GM21576 (cell line): Measurements from ENCODE around the gene BRD7.

ENCODE experiments used
- ATAC-seq: cut with Tn5 transposase; IDR thresholded peaks from one replicate; pipeline ENCODE4 v1.9.1; 2021; ENCODE audit warnings: mild to moderate bottlenecking, moderate library complexity; ENCODE audit not compliant: unreplicated experiment

The BRD7 gene

DNA sequence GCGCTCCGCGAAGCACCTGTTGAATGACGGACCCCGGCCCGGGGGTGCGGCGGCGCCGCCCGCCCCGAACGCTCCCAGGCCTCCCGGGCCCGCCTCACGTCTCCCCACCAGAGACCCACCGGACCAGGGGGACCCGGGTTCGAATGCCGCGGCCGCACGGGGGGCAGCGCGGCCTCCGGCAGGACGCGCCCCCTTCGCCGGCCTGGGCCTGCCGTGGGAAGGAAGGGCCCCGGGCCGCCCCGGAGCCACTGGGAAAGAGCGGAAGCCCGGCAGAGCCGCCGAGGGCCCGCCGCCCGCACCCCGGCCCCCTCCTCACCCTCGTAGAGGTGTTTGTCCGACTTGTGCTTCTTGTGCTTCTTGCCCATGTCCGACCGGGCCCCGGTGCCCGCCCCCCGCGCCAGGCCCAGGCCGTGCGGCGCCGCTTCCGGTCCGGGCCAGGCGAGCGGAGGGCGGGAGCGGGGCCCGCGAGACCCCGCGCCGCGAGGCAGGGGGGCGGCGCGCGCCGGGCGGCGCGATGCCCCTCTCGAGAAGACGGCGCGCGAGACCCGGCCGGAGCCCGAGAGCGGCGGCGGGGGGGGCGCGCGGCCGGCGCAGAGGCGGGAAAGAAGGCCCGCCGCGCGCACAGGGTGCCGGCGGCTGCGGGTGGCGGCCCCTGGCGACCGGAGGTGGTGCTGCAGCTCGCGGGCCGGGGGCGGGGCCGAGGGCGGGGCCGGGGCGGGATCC lies at the start of gene BRD7:
TSS of gene BRD7 (minus strand) at position 579 of the 723 bp plus-strand sequence. CDS start at position 365, 214 bp downstream.
- peak; percentile 65 for ATAC-seq

DNA sequence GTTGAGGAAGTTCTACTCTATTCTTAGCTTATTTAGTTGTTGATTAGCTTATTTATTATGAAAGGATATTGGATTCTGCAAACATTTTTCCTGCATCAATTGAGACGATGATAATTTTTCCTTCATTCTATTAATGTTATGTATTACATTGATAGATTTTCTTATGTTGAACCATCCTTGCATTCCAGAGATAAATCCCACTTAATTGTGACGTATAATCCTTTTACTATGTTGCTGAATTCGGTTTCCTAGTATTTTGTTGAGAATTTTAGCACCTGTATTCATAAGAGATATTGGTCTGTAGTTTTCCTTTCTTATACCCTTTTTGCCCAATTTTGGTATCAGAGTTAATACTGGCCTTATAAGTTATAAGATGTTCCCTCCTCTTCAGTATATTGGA lies 47.6 kb upstream of the BRD7 start:
- ATAC-seq = no peak

DNA sequence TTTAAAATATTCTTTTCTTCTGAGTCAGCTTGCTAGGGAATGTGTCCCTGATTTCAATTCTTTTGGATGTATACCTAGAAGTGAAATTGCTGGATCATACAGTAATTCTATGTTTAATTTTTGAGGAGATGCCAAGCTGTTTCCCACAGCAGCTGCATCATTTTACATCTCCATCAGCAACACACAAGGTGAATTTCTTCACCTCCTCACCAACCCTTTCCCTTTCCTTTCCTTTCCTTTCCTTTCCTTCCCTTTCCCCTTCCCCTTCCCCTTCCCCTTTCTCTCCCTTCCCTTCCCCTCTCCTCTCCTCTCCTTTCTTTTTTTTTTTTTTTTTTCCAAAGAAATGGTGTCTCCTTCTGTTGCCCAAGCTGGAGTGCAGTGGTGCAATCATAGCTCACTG lies 45.4 kb upstream of the BRD7 start:
- ATAC-seq = no peak

DNA sequence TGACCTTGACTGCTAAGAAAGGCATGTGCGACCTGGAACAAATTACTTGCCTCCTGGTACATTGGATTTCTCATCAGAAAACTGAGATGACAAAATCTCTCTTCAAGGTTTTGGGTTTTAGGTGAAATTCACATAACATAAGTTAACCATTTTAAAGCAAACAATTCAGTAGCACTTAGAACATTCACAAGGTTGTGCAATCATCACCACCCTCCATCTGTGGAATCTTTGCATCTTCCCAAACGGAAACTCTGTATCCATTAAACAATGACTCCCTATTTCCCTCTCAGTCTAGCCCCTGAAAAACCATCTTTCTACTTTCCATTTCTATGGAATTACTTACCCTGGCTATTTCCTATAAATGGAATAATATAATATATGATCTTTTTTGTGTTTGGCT lies 42.2 kb upstream of the BRD7 start:
- ATAC-seq = no peak

DNA sequence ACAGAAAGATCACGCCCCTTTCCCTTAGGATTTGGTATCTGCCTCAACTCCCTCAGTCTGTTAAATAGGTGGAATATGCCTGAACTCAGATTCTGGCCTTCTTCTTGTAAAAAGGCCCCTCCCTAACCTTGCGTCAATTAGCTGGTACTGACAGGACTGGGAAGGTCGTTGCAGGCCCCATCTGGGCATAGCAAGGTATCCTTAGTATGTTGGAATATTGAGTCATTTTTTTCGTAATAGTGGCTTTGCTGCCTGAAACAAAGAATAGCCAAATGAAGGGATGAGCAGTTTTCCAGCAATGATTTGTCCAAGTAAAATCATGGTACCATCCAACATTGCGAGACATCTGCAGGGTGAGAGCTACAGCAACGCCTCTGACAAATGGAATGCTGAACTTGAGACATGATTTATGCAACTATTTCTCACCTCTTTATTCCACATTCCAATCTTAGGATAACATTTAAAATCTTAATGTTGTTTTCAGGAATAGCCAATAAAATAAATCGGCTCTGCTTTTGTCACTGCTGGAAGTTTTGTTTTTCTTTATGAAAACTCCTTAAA lies 39.3 kb upstream of the BRD7 start:
- ATAC-seq = no peak

DNA sequence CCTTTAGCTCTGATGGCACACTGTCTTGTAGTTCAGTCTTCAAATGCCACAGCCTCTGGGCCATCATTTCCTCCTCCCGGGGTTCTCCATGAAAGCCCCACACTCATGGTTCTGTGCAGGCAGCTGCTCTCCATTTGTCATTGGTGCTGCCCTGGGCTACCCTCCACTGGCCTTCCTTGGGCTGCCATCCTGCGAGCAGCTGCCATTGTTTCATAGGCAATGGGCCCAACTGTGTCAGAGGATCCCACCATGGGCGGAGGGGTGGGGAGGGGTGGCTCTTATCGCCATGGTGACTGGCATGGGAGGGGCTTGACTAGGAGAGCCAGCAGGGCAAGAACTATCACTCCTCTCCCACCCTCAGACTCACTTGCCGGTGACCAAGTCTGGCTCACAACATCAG lies 38.6 kb upstream of the BRD7 start:
- no peak for ATAC-seq

DNA sequence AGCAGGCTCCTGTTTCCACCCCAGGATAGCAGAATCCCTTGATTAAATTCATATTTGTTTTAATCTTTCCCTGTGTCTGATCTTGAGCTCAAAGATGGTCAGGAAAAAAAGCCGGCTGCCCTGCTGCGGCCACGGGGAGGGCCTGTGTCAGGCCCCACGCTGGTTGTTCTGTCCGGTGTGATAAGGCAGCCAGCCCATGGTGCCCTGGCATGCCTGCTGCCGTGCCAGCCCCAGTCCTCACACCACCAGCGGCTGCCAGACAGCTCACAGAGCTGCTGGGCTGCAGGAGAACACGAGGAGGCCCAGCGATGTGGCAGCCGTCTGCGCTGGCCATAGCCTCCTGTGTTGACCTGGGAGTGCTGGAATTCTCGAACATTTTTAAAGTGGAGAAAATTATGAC lies 34.7 kb upstream of the BRD7 start:
- no peak for ATAC-seq

DNA sequence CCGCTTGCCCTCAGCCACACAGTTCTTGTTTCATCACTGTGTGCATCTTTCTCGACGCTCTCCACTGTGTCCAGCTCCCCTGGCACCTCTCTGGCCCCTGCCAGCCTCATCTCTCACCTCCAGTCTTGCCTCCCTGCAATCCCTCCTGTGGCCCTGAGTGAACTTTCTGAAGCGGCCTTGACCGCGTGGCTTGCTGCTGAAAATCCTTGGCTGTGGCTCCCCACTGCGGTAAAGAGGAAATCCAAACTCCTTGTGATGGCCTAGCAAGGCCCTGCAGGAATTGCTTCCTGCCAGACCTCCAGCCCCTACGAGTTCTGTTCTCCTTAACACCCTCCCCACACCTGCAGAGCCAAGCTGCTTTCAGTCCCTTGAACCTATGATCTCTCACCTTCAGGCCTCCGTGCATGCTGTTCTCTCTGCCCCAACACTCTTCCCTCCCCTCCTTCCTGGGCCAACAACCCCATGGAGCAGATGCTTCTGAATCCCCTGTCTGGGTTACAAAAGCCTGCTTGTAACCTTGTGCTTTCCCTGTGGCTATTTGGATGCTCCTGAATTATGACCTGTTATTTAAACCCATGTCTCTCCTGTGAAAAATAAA lies 33.6 kb upstream of the BRD7 start:
- ATAC-seq = no peak

DNA sequence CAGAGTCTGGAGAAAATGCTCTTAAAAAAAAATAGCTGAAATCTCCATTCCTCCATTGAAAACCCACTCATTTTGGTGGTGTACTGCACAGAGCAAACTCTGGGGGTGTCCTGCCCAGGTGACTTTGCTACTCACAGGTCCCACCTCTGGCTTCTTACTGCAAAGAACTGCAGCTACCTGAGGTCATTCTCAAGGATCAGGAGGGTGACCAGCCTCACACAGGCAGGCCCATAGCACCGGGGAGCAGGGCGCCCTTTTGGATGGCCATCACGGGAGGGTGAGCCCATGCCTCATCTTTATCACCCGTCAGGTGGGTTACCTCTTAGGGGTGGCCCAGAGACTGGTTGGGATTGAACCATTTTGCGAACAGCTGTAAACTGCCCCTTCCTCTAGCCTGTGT lies 32.6 kb upstream of the BRD7 start:
- no peak for ATAC-seq

DNA sequence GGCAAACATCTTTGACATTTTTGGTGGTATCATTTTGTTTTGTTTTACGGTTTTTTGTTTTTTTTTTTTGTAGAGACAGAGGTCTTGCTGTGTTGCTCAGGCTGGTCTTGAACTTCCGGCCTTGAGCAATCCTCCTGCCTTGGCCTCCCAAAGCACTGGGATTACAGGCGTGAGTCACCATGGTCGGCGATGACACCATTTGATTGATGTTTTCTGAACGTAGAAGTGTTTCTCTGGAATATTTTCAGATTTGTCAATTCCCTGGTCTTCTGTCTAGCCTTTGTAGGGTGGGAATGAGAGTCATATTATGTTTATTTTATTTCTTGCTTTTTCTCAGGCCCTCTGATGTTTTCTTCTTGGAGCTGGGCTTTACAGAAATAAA lies 32.2 kb upstream of the BRD7 start:
- ATAC-seq = no peak

DNA sequence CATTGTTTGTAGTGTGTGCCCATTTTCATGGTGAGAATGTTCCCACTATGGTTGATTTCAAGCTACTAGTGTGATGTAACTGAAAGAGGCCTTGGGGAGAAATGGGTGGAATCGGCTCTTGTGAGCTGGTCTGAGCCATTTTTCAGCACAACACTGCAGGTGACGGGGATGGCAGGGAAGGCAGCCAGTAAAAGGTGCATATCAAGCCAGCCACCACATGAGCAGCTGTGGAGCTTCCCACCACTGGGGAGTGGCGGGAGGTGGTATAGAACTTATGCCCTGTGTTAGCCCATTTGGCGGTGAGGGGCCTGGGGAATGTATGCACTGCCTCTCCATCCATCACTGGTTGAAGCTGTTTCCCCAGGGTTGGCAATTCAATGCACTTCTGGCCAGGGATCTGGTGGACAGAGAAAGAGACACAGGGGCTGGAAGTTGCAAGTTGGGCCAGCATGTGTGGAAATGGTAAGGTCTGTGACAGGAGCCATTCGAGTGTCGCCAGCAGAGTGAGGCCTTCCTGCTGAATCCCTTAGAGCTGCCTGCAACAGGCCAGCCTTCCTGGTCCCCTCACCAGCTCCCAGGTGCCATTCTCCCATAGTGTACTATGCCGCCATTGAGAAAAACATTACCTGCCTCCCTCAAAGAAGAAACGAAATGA lies 31.7 kb upstream of the BRD7 start:
- no peak for ATAC-seq

DNA sequence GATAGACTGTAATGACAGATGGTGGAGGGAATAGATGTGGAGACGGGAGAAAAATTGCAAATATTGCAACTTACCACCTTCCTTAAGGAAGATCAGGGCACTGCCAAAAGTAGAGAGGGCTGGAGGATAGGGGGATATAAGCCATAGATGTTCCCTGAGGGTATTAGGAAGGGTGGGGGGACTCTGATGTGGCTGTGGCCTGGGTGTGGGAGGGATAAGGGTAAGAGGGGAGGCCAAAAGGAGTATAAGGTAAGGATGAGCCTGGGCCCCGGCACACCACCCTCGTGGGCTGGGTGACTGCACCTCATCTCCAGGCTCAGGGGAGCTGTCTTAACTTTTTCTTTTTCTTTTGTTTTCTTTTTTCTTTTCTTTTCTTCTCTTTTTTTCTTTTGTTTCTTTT lies 30.6 kb upstream of the BRD7 start:
- no peak for ATAC-seq

DNA sequence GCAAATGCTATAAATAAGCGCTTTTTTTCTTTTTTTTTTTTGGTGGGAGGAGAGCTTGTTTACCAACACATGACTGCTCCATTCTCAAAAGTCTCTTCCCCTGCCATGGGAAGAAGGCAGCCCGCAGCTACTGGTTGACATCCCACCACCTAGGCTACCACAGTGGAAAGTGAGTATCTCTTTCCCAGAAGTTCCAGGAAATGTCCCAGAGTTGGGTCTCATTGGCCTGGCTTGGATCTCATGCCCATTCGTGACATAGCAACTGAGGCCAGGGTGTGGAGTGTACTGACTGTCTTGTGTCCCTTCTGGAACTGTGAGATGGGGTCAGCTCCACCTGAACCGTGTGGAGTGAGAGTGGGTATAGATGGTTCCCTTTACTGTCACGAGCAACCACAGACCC lies 29.5 kb upstream of the BRD7 start:
- ATAC-seq = no peak

DNA sequence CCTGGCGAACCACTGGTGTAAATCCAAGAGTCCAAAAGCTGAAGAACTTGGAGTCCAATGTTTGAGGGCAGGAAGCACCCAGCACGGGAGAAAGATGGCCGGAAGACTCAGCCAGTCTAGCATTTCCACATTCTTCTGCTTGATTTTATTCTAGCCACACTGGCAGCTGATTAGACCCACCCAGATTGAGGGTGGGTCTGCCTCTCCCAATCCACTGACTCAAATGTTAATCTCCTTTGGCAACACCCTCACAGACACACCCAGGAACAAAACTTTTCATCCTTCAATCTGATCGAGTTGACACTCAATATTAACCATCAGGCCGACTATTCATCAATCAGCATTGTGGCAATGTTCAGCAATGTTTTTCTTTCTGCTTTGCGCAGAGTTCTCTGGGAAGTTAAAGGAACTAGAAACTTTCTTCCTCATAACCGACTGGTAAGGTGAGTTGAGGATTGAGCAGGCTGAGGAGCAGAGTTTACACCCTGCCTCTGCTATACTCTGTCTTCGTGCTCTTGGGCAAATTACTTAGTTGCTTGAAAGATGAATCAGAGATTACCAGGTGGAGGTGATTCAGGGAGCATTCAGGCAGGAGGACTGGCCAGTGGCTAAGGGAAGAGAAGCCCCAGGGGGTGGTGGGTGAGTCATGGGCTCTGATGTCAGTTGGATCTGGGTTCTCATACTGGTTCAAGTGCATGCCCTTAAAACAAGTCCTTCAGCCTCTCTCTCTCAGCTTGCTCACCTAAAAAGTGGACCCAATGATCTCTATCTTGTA lies 28.2 kb upstream of the BRD7 start:
- no peak for ATAC-seq

DNA sequence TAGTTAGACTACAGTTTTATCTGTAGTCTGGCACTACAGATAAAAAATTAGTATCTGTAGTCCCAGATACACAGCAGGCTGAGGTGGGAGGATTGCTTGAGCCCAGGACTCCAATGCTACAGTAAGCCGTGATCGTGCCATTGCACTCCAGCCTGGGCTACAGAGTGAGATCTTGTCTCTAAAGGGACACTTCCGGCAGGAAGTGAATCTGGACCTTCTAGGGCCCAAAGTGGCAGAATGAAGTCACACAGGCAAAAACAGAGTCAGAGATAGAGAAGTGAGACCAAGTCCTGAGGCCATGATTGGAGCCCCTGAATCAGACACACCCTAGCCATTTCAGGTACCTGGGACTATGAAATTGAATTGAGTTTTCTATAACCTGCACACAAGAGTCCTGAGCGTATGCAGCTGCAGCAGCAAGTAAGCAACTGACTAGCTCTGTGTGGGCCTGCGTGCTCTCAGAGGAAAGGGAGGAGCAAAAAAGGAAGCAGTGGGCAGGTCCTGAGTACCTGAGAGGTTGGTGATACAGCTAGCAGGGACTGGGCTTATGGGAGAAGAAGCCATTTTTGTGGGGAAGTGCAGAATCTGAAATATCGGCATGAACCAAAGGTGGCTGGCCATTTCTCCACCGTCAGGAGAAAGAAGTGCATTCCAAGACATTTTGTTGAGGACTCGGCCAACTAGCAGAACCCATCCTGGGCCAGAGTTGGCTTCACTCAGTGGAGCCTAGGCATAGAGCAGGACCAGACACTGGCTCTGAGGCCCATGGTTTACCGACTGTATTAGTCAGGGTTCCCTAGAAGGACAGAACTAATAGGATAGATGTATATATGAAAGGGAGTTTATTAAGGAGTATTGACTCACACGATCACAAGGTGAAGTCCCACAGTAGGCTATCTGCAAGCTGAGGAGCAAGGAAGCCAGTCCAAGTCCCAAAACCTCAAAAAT lies 27.2 kb upstream of the BRD7 start:
- peak; percentile 76 for ATAC-seq

DNA sequence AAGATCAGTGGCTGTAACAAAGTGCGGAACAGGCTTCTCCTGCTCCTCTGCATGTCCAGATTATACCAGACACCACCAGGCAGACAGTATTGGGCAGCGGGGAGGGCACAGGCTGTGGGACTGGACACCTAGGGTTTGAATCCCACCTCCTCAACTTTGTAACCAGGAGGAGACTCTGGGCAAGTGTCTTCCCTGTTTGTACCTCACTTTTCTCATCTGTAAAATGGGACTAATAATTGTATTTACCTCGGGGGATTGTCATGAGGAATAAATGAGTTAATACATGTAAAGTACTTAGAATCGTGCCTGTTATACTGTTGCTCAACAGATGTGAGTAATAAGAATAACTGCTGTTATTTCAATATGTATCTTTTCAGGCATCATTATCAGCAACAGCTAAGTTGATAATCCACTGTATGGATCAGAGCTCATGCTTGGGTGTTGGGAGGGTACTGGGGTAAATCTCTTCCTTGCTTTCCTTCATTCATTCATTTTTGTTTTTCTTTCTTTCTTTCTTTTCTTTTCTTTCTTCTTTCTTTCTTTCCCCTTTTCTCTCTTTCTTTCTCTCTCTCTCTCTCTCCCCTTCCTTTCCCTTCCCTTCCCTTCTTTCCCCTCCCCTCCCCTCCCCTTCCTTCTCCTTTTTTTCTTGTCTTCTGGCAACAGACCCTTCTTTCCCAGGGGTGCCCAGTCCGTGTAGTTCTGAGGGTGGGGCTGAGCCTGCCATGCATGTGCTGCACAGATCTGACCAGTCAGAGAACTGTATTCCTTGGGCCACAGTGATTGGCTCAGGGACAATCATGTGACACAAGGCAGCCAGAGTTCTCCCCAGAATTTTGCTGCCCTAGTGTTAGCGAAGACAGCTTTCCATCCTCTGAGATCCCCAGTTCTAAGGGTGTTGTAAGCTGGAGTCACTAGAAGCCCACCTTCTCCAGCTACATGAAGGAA lies 25.3 kb upstream of the BRD7 start:
- no peak for ATAC-seq

DNA sequence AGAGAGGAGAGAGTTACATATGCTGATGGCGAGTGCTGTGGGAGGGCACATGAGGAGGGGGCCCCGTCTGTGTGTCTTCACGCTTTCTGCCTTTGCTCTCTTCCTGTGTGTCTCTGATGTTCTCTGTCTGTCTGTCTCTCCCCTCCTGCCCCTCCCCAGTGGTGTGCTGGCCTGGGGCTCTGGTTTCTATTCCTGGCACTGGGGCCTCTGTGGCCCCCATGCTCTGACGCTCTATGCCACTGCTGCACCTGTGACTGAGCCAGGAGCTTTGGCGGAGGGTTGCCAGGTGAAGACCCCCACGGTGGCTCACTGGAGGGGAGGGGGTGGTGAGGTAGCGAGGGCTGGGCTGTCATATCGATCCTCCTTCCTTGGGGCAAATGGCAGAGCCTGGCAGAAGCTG lies 24.6 kb upstream of the BRD7 start:
- ATAC-seq = no peak

DNA sequence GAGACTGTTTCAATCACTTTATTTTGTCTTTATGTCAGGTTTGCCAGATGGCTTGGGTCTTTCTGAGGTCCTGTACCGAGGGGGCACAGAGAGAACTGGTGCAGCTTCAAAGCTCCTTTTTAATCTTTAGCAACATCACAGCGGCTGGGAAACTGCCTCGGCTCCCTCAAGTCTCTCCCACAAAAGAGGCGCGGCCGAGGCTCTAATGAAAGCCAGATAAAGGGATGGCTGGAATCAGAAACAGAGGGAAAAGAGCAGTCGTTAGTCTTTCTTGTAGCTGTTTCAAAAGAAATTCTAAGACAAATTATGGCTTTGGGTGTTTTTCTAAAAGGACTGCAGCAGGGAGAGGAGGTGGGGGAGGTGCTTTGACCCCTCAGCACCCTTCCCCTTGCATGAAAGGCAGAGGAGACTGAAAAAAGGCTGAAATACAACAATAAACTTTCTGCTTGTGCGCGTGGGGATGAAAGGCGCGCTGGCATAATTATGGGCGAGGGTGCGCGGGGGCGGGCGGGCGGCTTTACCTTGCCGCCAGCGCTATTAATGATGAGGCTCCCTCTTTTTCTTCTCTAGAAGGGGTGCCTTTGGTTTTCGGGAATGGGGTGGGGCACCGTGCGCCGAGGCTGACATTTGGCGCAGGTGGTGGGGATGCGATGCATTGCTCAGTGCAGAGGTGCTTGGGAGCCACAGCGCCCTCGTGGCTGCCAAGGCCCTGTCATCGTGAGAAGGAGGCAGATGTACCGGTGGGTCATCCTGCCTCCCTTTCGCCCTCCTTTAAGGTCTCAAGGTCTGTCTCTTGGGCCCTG lies 22.3 kb upstream of the BRD7 start:
- ATAC-seq = no peak
